Stimulated activated CD8-positive, alpha-beta memory T cell treated with anti-CD3 and anti-CD28 coated beads, Interleukin-12 subunit alpha, Interleukin-12 subunit beta, amount 100 ng/mL, for 1 hour (primary cell): ENCODE data around the gene RIT1.

Experiments used
- DNase-seq: peaks from one replicate; pipeline ENCODE4 v3.0.0-alpha.2; 2020; ENCODE audit warnings: low read depth

Gene RIT1

GRCh38 chr1:155911156-155912055 lies at the start of gene RIT1:
RIT1 (minus strand) TSS chr1:155911349; CDS start chr1:155910761, 588 bp downstream.
- peak; percentile 73 for DNase-seq

DNA sequence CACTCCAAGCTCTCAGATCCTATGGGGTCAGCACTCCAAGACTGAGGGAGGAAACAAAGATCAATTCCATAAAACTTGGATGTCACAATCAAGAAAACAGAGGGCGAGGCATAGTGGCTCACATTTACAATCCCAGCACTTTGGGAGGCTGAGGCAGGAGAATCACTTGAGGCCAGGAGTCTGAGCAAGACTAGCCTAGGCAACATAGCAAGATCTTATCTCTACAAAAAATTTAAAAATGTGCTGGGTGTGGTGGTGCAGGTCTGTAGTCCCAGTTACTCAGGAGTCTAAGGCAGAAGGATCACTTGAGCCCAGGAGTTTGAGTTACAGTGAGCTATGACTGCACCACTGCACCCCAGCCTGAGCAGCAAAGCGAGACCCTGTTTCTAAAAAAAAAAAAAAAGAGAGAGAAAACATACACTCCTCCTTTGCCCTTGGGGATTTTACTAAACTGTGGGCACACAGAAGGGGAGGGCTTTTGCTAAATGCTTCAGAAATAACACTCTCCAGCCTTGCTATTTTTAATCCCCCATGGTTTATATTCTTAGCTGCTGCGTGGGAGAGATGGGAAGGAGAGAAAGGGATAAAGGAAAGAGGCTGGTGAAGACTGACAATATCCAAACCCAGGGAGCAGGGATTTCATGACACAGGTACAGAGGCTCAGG lies 49.1 kb upstream of the RIT1 start:
- DNase-seq = no peak

DNA sequence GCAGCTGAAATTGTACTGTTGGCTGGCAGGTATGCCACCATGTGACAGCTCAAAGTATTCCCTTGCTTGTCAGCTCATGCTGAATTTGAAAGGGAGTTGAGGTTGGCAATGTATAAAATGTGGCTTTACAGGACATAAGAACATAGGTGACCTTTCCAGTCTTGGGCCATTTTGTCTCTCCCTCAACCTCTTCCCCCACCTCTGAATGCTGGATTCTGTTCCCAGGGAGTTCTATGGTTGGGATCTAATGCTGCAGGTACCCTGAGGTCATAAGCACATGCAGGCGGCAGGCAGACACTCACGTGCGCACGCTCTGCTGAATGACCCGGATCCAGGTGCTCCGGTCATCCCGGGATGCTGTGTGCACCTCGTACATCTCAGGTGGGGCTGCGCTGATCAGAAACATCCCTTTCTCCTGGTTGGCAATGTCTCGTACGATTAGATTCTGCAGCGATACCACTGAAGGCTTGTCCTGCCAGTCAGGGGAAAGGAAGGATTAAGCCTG lies 46.3 kb upstream of the RIT1 start:
- DNase-seq = no peak

DNA sequence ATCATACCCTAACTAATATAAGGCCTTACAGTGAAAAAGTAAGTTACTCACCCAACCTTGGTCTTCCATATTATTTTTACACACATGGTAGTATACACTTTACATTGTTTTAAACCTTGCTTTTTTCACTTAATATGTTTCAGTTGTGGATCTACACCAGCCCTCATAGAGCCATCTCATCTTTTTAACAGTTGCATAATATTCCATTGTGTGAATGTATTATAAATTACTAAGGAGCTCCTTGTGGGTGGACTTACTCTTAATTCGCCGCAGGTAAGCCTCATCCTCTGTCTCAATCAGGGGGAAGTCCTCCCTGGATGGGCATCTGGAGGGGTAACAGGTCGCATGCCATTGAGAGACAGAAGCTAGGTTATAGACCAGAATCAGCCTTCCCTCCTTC lies 43.5 kb upstream of the RIT1 start:
- no peak for DNase-seq

GRCh38 chr1:155952505-155952890 lies 41.3 kb upstream of the RIT1 start:
- no peak for DNase-seq

DNA sequence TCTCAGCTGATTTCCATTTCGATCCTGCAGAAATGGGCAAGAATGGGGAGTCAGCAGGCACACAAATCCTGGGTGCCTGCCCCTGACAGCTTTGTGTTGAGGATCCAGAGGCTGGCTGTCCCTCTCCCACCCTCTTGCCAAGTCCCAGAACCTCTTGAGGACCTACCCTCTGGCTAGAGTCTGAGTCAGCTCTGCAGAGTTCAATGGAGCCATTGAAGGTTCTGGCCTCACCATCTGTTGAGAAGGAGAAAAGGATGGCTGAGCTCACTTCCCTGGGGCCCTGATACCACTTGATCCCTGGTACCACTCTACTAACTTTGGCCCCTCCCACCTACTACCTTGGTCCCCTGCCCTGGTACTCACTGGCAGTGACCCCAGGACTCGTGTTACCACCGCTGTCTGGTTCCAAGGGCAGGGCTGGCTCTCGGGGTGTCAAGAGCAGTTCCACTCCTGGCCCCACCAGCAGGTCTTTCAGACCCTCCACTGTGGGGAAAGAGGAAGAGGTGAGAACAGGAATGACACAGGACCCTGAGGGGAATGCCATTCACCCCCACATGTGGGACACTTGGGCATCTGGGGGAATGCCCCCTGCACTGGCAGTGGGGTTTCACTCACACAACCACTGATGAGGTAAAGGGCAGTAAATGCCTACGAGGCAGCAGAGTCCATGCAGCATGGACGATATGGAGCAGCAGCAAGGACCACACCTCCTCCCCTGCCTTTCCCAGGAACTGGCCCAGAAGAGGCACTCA lies 40.8 kb upstream of the RIT1 start:
- no peak for DNase-seq

DNA sequence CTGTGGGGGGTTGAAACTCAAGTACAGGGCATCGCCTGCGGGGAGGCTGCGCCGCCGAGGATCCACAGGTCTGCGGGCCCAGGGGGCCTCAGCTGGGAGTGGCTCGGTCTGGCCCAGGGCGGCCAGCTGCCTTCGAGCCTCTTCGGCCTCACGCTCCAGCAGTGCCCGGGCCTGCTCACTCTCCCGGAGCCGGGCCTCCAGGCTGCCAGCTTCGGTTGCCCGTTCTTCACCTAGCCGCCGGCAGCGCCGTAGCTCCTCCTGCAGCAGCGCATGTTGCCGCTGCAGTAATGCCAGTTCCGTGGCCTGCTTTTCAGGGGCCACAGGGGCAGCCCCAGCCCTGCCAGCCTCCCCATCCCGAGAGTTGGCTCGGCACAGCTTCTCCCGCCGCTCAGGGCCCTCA lies 39.7 kb upstream of the RIT1 start:
- DNase-seq = no peak

DNA sequence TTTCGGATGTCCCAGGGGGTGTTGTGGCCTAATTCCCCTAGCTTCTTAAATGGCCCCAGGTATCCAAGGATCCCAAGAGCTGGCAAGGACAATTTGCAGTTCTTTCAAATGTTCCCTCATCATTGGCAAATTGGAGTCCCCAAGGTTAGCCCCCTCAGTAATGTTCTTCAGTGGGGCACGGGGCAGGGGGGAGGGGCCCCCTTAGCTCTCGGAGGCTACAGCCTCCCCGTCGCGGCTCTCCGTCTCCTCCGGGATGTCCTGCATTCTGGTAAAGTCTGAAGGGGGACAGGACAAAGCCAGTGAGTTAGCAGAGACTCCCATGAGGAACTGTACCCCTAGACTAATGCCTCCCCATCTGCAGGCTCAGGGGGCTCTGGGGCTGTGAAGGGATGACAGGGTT lies 36.6 kb upstream of the RIT1 start:
- no peak for DNase-seq

- DNase-seq = no peak
Measured at GRCh38 chr1:155947292-155947691, 36.1 kb upstream of the RIT1 start.

DNA sequence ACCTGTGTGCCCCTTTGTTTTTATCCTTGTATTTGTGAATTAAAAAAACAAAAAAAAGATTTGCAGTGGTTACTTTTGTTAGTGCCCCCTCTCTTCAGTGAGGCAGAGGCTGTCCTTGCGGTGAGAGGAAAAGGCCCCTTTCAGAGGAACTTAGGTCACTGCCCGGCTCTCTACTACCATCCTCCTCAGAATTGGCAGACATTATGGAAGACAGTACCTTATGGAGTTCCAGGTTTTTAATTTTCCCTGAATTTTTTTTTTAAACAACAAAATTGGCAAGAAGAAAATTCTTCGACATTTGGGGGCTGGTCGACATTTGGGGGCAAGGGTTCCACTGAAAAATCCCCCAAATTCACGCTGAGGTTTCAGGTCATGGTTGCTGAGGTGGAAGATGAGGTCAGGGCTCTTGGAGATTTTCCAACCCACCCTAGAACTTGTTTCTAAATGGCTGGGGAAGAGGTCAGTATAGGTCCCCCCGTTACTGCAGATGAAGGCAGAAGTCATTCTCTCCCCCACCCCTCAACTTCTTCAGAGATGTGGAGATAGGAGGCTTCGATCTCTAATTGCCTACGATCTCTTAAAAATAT lies 35.6 kb upstream of the RIT1 start:
- no peak for DNase-seq

GRCh38 chr1:155944444-155944799 lies 33.3 kb upstream of the RIT1 start:
- no peak for DNase-seq

GRCh38 chr1:155942578-155943141 lies 31.5 kb upstream of the RIT1 start:
- DNase-seq = no peak

- no peak for DNase-seq
Measured at GRCh38 chr1:155941845-155942531, 30.8 kb upstream of the RIT1 start.

DNA sequence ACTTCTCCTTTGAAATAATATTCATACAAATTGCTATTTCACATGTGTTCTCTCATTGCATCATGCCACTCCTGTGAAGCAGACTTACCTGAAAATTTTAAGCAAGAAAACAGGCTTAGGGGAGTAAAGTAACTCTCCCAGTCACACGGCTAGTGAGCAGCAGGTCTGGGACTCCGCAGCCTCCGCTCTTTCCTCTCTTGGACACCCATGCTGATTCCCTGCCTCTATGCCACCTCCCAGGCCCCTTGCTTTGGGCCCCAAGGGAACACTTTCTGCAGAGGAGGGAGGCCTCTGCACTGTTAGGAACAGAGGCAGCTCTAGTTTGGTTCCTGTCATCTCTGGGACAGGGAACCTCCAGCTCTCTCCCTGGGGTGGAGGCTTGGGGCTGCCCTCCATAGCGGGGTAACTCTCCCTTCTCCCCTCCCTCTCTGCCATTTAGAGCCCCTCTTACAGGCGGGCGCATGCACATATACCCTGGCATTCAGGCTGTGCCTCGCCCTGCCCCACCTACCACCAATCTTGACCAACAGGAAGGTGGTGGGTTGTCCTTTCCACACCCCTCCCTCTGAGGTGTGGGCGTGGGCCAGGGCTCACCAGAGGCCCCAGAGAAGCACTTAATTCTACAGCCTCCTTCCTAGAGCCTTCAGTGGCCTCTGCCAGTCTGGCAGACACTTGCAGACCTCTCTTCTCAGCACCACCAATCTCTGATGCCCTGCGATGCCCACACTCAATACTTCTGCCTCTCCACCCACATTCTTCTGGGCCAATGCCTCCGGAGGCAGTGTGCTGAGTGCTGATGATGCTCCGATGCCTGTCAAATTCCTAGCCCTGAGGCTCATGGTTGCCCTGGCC lies 30.1 kb upstream of the RIT1 start, which contains the start of gene RXFP4:
Gene RXFP4 (plus strand): TSS at position 646 of the 852 bp plus-strand sequence. CDS start 72 bp downstream, at position 718.
- DNase-seq = no peak

DNA sequence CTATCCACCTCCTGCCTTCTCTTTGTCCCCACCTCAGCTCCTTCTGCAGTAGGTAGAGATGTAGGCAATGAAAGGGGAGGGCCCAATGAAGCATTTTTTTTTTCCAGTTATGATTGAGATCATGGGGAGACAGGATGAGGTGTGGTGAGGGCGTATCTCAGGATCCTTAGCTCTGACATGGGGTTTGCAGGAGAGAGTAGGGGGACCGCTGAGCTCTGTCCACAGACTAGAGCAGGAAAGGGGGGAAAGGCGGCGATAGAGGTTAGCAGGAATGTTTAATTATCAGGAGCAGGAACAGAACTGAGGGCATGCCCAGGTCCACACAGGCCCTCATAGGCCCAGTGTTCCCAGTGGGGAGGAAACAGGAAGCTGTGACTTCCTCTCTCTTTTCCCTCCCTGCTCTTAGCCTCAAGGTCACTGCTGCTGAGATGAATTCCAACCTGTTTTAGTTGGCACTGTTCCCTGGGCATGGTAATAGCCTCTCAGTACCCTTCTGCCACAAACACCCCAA lies 29.4 kb upstream of the RIT1 start:
- no peak for DNase-seq

- no peak for DNase-seq
Measured at GRCh38 chr1:155938220-155938627, 27.1 kb upstream of the RIT1 start.

DNA sequence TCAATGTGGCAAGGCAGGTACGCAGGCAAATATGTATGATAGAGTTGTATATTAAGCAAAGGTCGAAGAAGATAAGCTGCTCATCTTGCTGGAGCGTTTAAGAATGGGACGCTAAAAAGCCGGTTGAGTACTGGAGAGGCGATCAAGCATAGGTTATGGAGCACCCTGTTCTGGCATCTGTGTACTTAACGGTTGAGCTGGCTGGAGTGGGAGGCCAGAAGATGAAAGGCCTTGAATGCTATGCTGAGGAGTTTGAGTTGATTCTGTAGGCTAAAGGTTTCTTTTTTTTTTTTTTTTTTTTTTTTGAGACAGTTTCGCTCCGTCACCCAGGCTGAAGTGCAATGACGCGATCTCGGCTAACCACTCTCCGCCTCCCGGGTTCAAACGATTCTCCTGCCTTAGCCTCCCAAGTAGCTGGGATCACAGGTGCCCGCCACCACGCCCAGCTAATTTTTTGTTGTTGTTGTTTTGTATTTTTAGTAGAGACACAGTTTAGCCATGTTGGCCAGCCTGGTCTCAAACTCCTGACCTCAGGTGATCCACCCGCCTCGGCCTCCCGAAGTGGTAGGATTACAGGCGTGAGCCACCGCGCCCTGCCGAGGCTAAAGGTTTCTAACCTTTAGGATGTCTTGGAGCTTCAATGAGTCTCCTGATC lies 23.9 kb upstream of the RIT1 start:
- DNase-seq = no peak

GRCh38 chr1:155934097-155934935 lies 23.2 kb upstream of the RIT1 start, which contains the start of gene KHDC4:
KHDC4 (minus strand) TSS chr1:155934413; CDS start chr1:155934373, 40 bp downstream.
- DNase-seq = peak; percentile 91
